KMS-11 (cell line): Measurements from ENCODE around the gene SLIT1.
A peak's percentile ranks its signal among the peaks of the same experiment; 100 is the strongest.

Source experiments
- H2AFZ ChIP-seq: fragments of 200-600 bp; sonication (generic); 2 replicates; pipeline ENCODE4 v1.6.1; 2016; ENCODE audit warnings: antibody characterized with exemption, mixed run types, low read depth
- H3K27ac ChIP-seq: fragments of 200-600 bp; sonication (generic); 2 replicates; pipeline ENCODE4 v1.6.1; 2016; ENCODE audit warnings: mild to moderate bottlenecking, mixed run types
- H3K27me3 ChIP-seq: fragments of 200-600 bp; sonication (generic); 2 replicates; pipeline ENCODE4 v1.6.1; 2017; ENCODE audit warnings: mild to moderate bottlenecking, low read depth, mixed run types, moderate library complexity; ENCODE audit not compliant: insufficient read depth
- H3K36me3 ChIP-seq: fragments of 200-600 bp; sonication (generic); 2 replicates; pipeline ENCODE4 v1.6.1; 2017; ENCODE audit warnings: mild to moderate bottlenecking, mixed run types; ENCODE audit not compliant: insufficient read depth
- H3K4me1 ChIP-seq: fragments of 200-600 bp; sonication (generic); 2 replicates; pipeline ENCODE4 v1.6.1; 2016; ENCODE audit warnings: mild to moderate bottlenecking, low read depth, mixed run types; ENCODE audit not compliant: poor library complexity, severe bottlenecking
- H3K4me2 ChIP-seq: fragments of 200-600 bp; sonication (generic); 2 replicates; pipeline ENCODE4 v1.7.0; 2016; ENCODE audit warnings: mild to moderate bottlenecking, mixed run types
- H3K4me3 ChIP-seq: fragments of 200-600 bp; sonication (generic); IDR thresholded peaks from 2 replicates; pipeline ENCODE4 v1.6.1; 2017; ENCODE audit warnings: low read depth, low read length, mixed read lengths; ENCODE audit not compliant: insufficient read depth
- H3K79me2 ChIP-seq: fragments of 200-600 bp; sonication (generic); 2 replicates; pipeline ENCODE4 v1.6.1; 2016; ENCODE audit warnings: low read depth, mixed run types; ENCODE audit not compliant: insufficient read depth
- H3K9ac ChIP-seq: fragments of 200-600 bp; sonication (generic); 2 replicates; pipeline ENCODE4 v1.6.1; 2016; ENCODE audit warnings: mild to moderate bottlenecking, mixed run types
- H4K20me1 ChIP-seq: fragments of 200-600 bp; sonication (generic); 2 replicates; pipeline ENCODE4 v1.6.1; 2016; ENCODE audit warnings: mild to moderate bottlenecking, mixed run types; ENCODE audit not compliant: insufficient read depth
- CTCF ChIP-seq: fragments of 200-600 bp; sonication (generic); conservative IDR thresholded peaks from 2 replicates; pipeline ENCODE4 v1.6.1; 2017; ENCODE audit warnings: low read depth, mild to moderate bottlenecking, antibody characterized with exemption, low read length, moderate library complexity, mixed read lengths

SLIT1 gene

GRCh38 chr10:97019213-97019844, 166.4 kb downstream of the SLIT1 start:
- Histone ChIP-seq H3K9ac (no peak overlapping the region), H3K4me3 (no peak overlapping the region), H3K36me3 (no peaks in the 10 kb centered on the region), H4K20me1 (no peaks in the 10 kb centered on the region), H3K79me2 (no peaks in the 10 kb centered on the region), H3K27me3 (no peaks in the 10 kb centered on the region), H2AFZ (no peak overlapping the region), H3K4me2 (no peak overlapping the region), H3K4me1 (peaks cover 22% of the 10 kb centered on the region), H3K27ac (no peak overlapping the region)
- no peak for TF ChIP-seq CTCF

GRCh38 chr10:97018251-97019212, 167.2 kb downstream of the SLIT1 start:
- no peak overlapping the region for H2AFZ ChIP-seq
- H4K20me1 ChIP-seq, result no peaks in the 10 kb centered on the region
- H3K79me2 ChIP-seq, result no peaks in the 10 kb centered on the region
- no peaks in the 10 kb centered on the region for H3K36me3 ChIP-seq
- peaks cover 15% of the 10 kb centered on the region for H3K4me1 ChIP-seq
- H3K4me2 ChIP-seq, result no peak overlapping the region
- H3K27ac ChIP-seq, result no peak overlapping the region
- no peak overlapping the region for H3K4me3 ChIP-seq
- no peaks in the 10 kb centered on the region for H3K27me3 ChIP-seq
- no peak overlapping the region for H3K9ac ChIP-seq
- no peak for TF ChIP-seq CTCF

- Histone ChIP-seq H3K27ac (no peak overlapping the region), H3K4me3 (no peak overlapping the region), H4K20me1 (no peaks in the 10 kb centered on the region), H2AFZ (no peak overlapping the region), H3K9ac (no peak overlapping the region), H3K4me2 (no peak overlapping the region), H3K4me1 (peaks cover 15% of the 10 kb centered on the region), H3K79me2 (no peaks in the 10 kb centered on the region), H3K27me3 (no peaks in the 10 kb centered on the region), H3K36me3 (no peaks in the 10 kb centered on the region)
- no peak for TF ChIP-seq CTCF
Measured at GRCh38 chr10:97017474-97017903, 168.3 kb downstream of the SLIT1 start.

GRCh38 chr10:97016728-97017473, 168.9 kb downstream of the SLIT1 start:
- Histone ChIP-seq H3K9ac (no peak overlapping the region), H3K4me3 (no peak overlapping the region), H3K4me1 (peaks cover 15% of the 10 kb centered on the region), H4K20me1 (no peaks in the 10 kb centered on the region), H3K36me3 (no peaks in the 10 kb centered on the region), H3K27ac (no peak overlapping the region), H3K4me2 (peak overlapping the region; percentile 23), H3K27me3 (no peaks in the 10 kb centered on the region), H3K79me2 (no peaks in the 10 kb centered on the region), H2AFZ (no peak overlapping the region)
- TF ChIP-seq CTCF, result no peak
